Keratinocyte (primary cell): ENCODE results near the gene NLGN1. TPM values are rescaled to one million over a fixed set of nuclear protein-coding genes. Genes with fewer than 3 reads are reported as not detected.

Experiments
- DNase-seq: peaks from one replicate; pipeline ENCODE4 v3.0.0-alpha.2; 2011; ENCODE audit warnings: low read depth, missing footprints, low spot score
- FAIRE-seq: peaks from 2 replicates; lab custom pipeline; 2011; peaks lifted over from hg19 to GRCh38; lab: Jason Lieb, UNC
- H2AFZ ChIP-seq: 2 replicates; pipeline ENCODE4 v1.6.0; 2012; ENCODE audit warnings: low read length, control low read depth, inconsistent platforms; ENCODE audit not compliant: control insufficient read depth
- H3K27ac ChIP-seq: 2 replicates; pipeline ENCODE4 v1.5.1; 2011; ENCODE audit warnings: low read length; ENCODE audit not compliant: control insufficient read depth, insufficient read depth
- H3K27me3 ChIP-seq: 3 replicates; pipeline ENCODE4 v1.6.0; 2011; ENCODE audit warnings: low read length; ENCODE audit not compliant: control insufficient read depth, insufficient read depth; ENCODE audit errors: extremely low read depth
- H3K36me3 ChIP-seq, 2 experiments: 2 replicates in 1 of 2; 3 replicates in 1 of 2; pipeline ENCODE4 v1.5.1; 2011; ENCODE audit warnings: low read length in 2 of 2, mild to moderate bottlenecking in 1 of 2; ENCODE audit not compliant: control insufficient read depth in 2 of 2, insufficient read depth in 2 of 2; ENCODE audit errors: extremely low read depth in 1 of 2
- H3K4me1 ChIP-seq: 3 replicates; pipeline ENCODE4 v1.5.1; 2011; ENCODE audit warnings: low read length; ENCODE audit not compliant: control insufficient read depth, insufficient read depth; ENCODE audit errors: extremely low read depth
- H3K4me2 ChIP-seq: 3 replicates; pipeline ENCODE4 v1.6.0; 2011; ENCODE audit warnings: low read depth, low read length; ENCODE audit not compliant: control insufficient read depth, insufficient read depth; ENCODE audit errors: extremely low read depth
- H3K4me3 ChIP-seq, 3 experiments: fragments of 200-600 bp in 1 of 3; sonication (generic) in 1 of 3; 2 replicates in 2 of 3; 3 replicates in 1 of 3; pipeline ENCODE4 v1.5.1; 2011 to 2016; ENCODE audit warnings: low read length in 3 of 3, mild to moderate bottlenecking in 3 of 3, control low read depth in 2 of 3, inconsistent platforms in 1 of 3, low read depth in 1 of 3, mixed read lengths in 1 of 3, mixed run types in 1 of 3, moderate library complexity in 1 of 3; ENCODE audit not compliant: control insufficient read depth in 2 of 3, insufficient read depth in 2 of 3; ENCODE audit errors: extremely low read depth in 1 of 3
- H3K79me2 ChIP-seq: 2 replicates; pipeline ENCODE4 v1.6.0; 2012; ENCODE audit warnings: low read length; ENCODE audit not compliant: control insufficient read depth, insufficient read depth
- H3K9ac ChIP-seq: 3 replicates; pipeline ENCODE4 v1.6.0; 2011; ENCODE audit warnings: low read length; ENCODE audit not compliant: control insufficient read depth, insufficient read depth; ENCODE audit errors: extremely low read depth
- H3K9me1 ChIP-seq: 3 replicates; pipeline ENCODE4 v1.6.0; 2011; ENCODE audit warnings: low read length; ENCODE audit not compliant: control insufficient read depth, insufficient read depth; ENCODE audit errors: extremely low read depth
- H3K9me3 ChIP-seq: 2 replicates; pipeline ENCODE4 v1.5.1; 2012; ENCODE audit warnings: low read depth, low read length; ENCODE audit not compliant: control insufficient read depth
- H4K20me1 ChIP-seq: 3 replicates; pipeline ENCODE4 v1.6.0; 2011; ENCODE audit warnings: low read length; ENCODE audit not compliant: control insufficient read depth, insufficient read depth; ENCODE audit errors: extremely low read depth
- EZH2 ChIP-seq: IDR thresholded peaks from one replicate; pipeline ENCODE4 v1.6.1; 2012; ENCODE audit warnings: inconsistent platforms, mild to moderate bottlenecking, low read length, moderate library complexity
- dilution Hi-C: fragments of 300-500 bp; cut with MboI; formaldehyde crosslinking; loops from one replicate; pipeline ENCODE4 v1.7.0; 2020; ENCODE audit warnings: low sequenced_read_pairs; ENCODE audit not compliant: extremely low pct_ligation_motif_present
- polyA plus RNA-seq, 5 experiments: library from polyadenylated mRNA; depleted of rRNA in 3 of 5; stranded (reverse) in 3 of 5; stranded (forward) in 1 of 5; unstranded in 1 of 5; fragments of >200 nt; gene quantifications; 1 replicate in 1 of 5; 2 replicates in 3 of 5; 3 replicates in 1 of 5; pipeline versions ENCODE4 v1.2.1 to v1.2.3, GENCODE V29; 2011 to 2012; ENCODE audit warnings: missing spikeins in 2 of 5, low read depth in 1 of 5, low replicate concordance in 1 of 5
- TF ChIP-seq, protein P1 (sequence below), 3 experiments: IDR thresholded peaks in 1 of 3; conservative IDR thresholded peaks in 1 of 3; optimal IDR thresholded peaks in 1 of 3; 2 replicates in 2 of 3; 3 replicates in 1 of 3; pipeline versions ENCODE3 to v1.5.1; 2011; ENCODE audit warnings: low read length in 3 of 3, mild to moderate bottlenecking in 3 of 3, moderate library complexity in 2 of 3, control low read depth in 1 of 3, inconsistent platforms in 1 of 3; ENCODE audit not compliant: insufficient read depth in 2 of 3; ENCODE audit errors: extremely low read depth in 1 of 3

NLGN1 gene
- polyA plus RNA-seq, 1 donor (not counting 4 experiments of a cell fraction or from before 2014, with no cell fraction given): not detected

DNA sequence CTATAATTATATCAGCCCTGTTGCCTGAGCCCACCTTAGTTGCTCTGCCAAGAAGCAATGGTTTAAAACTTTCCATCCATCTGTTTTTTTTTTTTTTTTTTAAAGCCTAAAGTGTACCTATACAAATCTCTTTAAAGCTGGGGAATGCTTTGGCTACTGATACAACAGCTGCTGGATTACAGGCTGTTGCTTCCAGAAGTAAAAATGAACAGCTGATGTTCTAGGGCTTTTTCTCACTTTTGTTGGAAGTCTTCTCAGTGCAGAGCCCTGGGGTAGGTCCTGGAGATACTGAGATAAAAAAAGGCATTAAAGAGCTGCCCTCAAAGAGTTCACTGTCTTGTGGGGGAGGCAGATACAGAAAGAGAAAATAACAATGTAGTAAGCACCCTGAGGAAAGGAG, 218.1 kb downstream of the NLGN1 start:
- DNase-seq (no peak), FAIRE-seq (no peak)
- Histone ChIP-seq H3K4me2 (no peak overlapping the region), H3K9me1 (no peaks in the 10 kb centered on the region), H3K9ac (no peak overlapping the region), H3K9me3 (no peaks in the 10 kb centered on the region), H3K79me2 (no peaks in the 10 kb centered on the region), H3K4me1 (no peaks in the 10 kb centered on the region), H3K36me3 (no peaks in the 10 kb centered on the region), H3K27ac (no peak overlapping the region), H4K20me1 (no peaks in the 10 kb centered on the region), H3K27me3 (no peaks in the 10 kb centered on the region), H2AFZ (no peak overlapping the region), H3K4me3 (no peak overlapping the region)
- TF ChIP-seq, protein P1, sequence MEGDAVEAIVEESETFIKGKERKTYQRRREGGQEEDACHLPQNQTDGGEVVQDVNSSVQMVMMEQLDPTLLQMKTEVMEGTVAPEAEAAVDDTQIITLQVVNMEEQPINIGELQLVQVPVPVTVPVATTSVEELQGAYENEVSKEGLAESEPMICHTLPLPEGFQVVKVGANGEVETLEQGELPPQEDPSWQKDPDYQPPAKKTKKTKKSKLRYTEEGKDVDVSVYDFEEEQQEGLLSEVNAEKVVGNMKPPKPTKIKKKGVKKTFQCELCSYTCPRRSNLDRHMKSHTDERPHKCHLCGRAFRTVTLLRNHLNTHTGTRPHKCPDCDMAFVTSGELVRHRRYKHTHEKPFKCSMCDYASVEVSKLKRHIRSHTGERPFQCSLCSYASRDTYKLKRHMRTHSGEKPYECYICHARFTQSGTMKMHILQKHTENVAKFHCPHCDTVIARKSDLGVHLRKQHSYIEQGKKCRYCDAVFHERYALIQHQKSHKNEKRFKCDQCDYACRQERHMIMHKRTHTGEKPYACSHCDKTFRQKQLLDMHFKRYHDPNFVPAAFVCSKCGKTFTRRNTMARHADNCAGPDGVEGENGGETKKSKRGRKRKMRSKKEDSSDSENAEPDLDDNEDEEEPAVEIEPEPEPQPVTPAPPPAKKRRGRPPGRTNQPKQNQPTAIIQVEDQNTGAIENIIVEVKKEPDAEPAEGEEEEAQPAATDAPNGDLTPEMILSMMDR (optimal IDR thresholded peaks at IDR 0.05 in 1 of 3, IDR thresholded peaks at IDR 0.05 in 1 of 3, conservative IDR thresholded peaks at IDR 0.05 in 1 of 3; ENCODE audit: extremely low read depth in 1 of 3, insufficient read depth in 2 of 3, low read length in 3 of 3): no peak
- TF ChIP-seq EZH2: no peak
- dilution Hi-C loops: no loop called here

DNA sequence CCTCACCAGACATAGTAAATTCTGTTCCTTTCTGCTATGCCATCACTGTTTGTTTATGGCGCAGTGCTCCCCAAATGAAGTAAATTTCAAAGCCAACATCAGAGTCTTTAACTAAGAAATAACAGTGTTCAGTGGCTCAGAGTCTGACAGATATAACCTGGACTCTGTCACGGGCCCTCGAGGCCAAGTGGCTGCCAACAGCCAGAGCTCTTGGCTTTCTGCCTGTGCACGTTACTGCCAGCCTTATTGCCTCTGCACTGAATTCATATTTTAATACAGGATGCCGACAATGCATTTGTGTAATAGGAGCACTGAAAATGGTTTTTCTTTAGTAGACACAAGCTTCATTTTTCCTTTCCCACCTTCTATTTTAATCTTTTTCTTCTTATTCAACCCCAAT, 219.9 kb downstream of the NLGN1 start:
- TF ChIP-seq, protein P1 (optimal IDR thresholded peaks at IDR 0.05 in 1 of 3, IDR thresholded peaks at IDR 0.05 in 1 of 3, conservative IDR thresholded peaks at IDR 0.05 in 1 of 3; ENCODE audit: extremely low read depth in 1 of 3, insufficient read depth in 2 of 3, low read length in 3 of 3): no peak
- no peak for TF ChIP-seq EZH2
- no peaks in the 10 kb centered on the region for H3K9me3 ChIP-seq
- no peaks in the 10 kb centered on the region for H3K27me3 ChIP-seq
- dilution Hi-C loops: no loop called here
- H3K27ac ChIP-seq: no peak overlapping the region
- no peak for DNase-seq
- no peak for FAIRE-seq
- no peaks in the 10 kb centered on the region for H3K9me1 ChIP-seq
- no peaks in the 10 kb centered on the region for H3K79me2 ChIP-seq
- no peak overlapping the region for H3K4me2 ChIP-seq
- no peaks in the 10 kb centered on the region for H3K4me1 ChIP-seq
- H4K20me1 ChIP-seq: no peaks in the 10 kb centered on the region
- H3K36me3 ChIP-seq: no peaks in the 10 kb centered on the region
- no peak overlapping the region for H3K9ac ChIP-seq
- H2AFZ ChIP-seq: no peak overlapping the region
- no peak overlapping the region for H3K4me3 ChIP-seq
